Cerebellar cortex (tissue), 1 donor: ENCODE results near the gene SAMM50.

Source experiments
- DNase-seq: peaks from one replicate; pipeline ENCODE4 v3.0.0-alpha.2; 2015; ENCODE audit warnings: low spot score

The SAMM50 gene

DNA sequence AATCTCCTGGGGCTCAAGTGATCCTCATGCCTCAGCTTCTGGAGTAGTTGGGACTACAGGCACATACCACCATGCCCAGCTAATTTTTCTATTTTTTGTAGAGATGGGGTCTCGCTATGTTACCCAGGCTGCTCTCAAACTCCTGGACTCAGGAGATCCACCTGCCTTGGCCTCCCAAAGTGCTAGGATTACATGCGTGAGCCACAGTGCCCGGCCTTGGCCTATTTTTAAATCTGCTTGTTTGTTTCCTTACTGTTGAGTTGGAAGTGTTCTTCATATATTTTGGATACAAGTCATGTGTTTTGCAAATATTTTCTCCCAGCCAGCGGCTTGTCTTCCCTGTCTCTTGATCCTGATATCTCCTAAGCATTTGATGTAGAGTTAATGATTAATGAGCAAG lies 73.8 kb downstream of the SAMM50 start:
- no peak for DNase-seq

GRCh38 chr22:44030051-44030701 lies 74.9 kb downstream of the SAMM50 start:
- no peak for DNase-seq

DNA sequence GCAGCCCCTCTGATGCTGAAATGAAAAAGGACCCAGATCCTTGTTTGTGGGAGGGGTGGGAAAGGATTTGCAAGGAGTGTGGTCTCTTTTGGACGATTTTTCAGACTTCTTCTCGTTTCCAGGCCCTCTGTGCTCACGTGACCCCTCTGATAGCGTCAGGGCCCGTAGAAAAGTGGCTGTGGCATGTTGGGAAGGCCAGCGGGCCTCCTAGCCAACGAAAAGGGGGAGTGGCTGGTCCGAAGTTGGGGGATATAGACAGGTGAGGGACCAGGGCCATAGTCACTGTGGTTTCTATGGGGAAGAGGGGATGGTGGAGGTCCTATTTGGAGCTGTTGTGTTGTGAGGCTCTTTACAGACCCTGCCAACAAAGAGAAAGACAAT lies 75.5 kb downstream of the SAMM50 start:
- no peak for DNase-seq

GRCh38 chr22:44031158-44031952 lies 76.1 kb downstream of the SAMM50 start:
- DNase-seq, result no peak

GRCh38 chr22:44032126-44032730 lies 77.0 kb downstream of the SAMM50 start:
- DNase-seq, result no peak

- no peak for DNase-seq
Measured at GRCh38 chr22:44033287-44033686, 78.0 kb downstream of the SAMM50 start.

DNA sequence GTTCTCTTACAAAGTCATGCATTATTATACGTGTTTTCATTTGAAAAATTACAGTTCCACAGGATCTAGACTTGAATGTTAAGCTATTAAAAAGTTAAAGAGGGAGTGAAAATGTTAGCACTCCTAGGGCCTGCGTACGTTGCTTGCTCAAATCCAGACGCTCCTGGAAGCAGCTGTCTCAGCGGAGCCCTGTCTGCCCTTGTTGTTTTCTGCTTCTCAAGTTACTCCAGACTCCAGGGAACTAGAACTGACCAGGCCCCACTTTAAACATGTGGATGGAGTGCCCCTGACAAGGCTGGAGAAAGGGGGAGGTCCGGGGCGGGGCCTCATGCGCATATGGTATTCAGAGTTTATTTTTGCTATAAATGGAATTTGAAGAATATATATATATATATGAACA lies 78.5 kb downstream of the SAMM50 start:
- no peak for DNase-seq

DNA sequence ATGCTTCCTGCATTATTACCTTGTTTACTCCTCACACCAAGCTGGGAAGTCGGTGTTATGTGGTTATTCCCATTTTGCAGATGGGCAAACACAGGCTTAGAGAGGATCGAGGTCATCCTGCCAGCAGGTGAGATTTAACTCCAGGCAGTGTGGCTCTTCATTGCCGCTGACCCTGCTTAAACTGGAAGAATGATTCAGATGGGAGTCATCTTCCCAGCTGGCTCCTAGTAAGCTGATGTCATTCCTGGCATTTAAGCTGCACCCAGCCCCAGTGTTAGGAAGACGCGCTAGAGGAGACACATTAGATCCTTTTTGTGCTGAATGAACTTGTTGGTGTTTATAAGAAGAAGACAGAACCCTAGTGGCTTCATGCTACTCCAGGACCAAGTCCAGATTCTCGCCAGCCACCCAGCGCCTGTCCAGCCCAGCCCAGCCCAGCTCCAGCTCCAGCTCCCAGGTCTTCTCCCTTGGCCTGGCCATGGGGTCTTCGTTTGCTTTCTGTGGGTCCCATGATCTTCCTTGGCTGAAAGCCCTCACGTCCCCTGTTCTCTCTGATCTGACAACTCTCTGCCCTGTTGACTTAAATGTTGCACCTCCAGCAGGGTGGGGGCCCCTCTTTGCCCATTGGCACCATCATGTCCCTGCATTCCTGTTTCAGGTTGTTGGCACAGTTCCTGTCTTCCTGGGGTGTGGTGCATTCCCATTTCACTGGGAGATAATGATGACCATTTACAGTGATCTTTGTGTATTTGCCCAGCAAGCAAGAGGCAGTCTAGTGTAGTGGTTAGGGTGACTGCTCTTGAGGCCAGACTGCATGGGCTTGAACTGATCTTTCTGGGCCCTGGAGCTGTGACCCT lies 82.5 kb downstream of the SAMM50 start:
- no peak for DNase-seq

DNA sequence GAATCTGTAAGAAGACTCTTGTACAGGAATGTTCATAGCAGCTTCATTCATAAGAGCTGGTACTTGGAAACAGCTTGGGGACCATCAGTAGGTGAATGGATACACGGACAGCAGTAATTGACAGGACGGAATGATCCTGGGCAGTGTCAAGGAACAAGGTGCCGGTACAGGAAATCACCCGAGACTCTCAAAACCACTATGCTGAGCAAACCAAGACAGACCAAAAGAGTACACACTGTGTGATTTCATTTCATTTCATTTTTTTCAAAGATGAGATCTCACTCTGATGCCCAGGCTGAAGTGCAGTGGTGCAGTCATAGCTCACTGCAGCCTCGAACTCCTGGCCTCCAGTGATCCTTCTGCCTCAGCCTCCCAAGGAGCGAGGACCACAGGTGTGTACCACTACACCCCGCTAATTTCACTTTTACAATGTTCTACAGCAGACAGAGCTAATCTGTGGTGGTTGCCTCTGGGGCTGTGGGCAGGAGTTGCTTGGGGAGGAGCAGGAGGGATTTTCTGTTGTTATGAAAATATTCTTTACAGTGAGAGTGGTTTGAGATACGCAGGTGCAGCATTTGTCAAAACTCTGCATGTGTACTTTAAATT lies 84.4 kb downstream of the SAMM50 start:
- no peak for DNase-seq

- DNase-seq, result no peak
Measured at GRCh38 chr22:44042249-44043218, 87.3 kb downstream of the SAMM50 start.

- DNase-seq, result no peak
Measured at GRCh38 chr22:44045145-44045544, 89.9 kb downstream of the SAMM50 start.
